ENCODE data around the gene TPH1.

DNA sequence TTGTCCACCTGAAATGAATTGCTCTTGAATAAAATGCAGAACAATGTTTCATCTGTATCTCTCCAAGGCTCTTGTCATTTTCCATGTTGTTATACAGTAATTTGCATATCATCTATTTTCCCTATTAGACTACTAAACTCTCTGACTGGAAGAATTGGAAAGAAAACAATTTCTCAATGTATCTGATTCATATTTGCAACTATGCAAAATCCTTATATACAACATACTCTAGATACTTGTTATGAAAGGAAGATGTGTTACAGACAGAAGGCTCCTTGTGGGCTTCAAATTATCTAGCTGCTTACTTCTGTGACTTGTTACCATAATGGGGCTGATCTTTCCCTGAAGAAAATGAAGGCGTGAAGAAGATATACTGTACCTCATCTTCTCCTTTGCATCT lies 23.6 kb downstream of the TPH1 start:
- TF ChIP-seq NR2F6 (CRISPR knock-in tag; IDR thresholded peaks at IDR 0.05) (no peak), CEBPB (tag; IDR thresholded peaks at IDR 0.05) (no peak), MCM3 (IDR thresholded peaks at IDR 0.05) (no peak), PATZ1 (CRISPR knock-in tag; IDR thresholded peaks at IDR 0.05; ENCODE audit: borderline replicate concordance) (no peak), MAFF (IDR thresholded peaks at IDR 0.05; ENCODE audit: low read length) (no peak), MXI1 (IDR thresholded peaks at IDR 0.05; ENCODE audit: low read depth, low read length) (no peak), RAD21 (CRISPR knock-in tag; conservative IDR thresholded peaks at IDR 0.05 in 1 of 2, IDR thresholded peaks at IDR 0.05 in 1 of 2) (no peak), ZNF518B (CRISPR knock-in tag; IDR thresholded peaks at IDR 0.05) (no peak), NONO (IDR thresholded peaks at IDR 0.05; ENCODE audit: low read depth in 2 of 2, low read length in 1 of 2) (no peak), MAZ (CRISPR knock-in tag; conservative IDR thresholded peaks at IDR 0.05 in 1 of 2, IDR thresholded peaks at IDR 0.05 in 1 of 2) (no peak), GABPB1 (CRISPR knock-in tag; IDR thresholded peaks at IDR 0.05) (no peak)
- TF ChIP-seq, protein P1, sequence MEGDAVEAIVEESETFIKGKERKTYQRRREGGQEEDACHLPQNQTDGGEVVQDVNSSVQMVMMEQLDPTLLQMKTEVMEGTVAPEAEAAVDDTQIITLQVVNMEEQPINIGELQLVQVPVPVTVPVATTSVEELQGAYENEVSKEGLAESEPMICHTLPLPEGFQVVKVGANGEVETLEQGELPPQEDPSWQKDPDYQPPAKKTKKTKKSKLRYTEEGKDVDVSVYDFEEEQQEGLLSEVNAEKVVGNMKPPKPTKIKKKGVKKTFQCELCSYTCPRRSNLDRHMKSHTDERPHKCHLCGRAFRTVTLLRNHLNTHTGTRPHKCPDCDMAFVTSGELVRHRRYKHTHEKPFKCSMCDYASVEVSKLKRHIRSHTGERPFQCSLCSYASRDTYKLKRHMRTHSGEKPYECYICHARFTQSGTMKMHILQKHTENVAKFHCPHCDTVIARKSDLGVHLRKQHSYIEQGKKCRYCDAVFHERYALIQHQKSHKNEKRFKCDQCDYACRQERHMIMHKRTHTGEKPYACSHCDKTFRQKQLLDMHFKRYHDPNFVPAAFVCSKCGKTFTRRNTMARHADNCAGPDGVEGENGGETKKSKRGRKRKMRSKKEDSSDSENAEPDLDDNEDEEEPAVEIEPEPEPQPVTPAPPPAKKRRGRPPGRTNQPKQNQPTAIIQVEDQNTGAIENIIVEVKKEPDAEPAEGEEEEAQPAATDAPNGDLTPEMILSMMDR (IDR thresholded peaks at IDR 0.05 in 2 of 3, conservative IDR thresholded peaks at IDR 0.05 in 1 of 3; ENCODE audit: insufficient read depth in 2 of 3, low read depth in 1 of 3, low read length in 3 of 3): no peak
- TF ChIP-seq, protein P2, sequence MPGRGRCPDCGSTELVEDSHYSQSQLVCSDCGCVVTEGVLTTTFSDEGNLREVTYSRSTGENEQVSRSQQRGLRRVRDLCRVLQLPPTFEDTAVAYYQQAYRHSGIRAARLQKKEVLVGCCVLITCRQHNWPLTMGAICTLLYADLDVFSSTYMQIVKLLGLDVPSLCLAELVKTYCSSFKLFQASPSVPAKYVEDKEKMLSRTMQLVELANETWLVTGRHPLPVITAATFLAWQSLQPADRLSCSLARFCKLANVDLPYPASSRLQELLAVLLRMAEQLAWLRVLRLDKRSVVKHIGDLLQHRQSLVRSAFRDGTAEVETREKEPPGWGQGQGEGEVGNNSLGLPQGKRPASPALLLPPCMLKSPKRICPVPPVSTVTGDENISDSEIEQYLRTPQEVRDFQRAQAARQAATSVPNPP (IDR thresholded peaks at IDR 0.05; ENCODE audit: borderline replicate concordance, insufficient read depth, insufficient read length): no peak
